NOMO-1 treated with DMSO at 0.1 percent for 48 hours (cell line): ENCODE measurements around the gene TCP11X2.
"Not testable (repeated sequence)": the region's sequence is repeated elsewhere in the genome, so short reads cannot be mapped to it uniquely, and the experiment has no call there.

Experiments
- DNase-seq: peaks from one replicate; lab custom pipeline; 2025; ENCODE audit not compliant: unreplicated experiment; lab: John Stamatoyannopoulos, UW

TCP11X2 gene

GRCh38 chrX:102471762-102472220 is at the start of gene TCP11X2:
TSS of gene TCP11X2 (minus strand) at chrX:102471812.
- not testable (repeated sequence) for DNase-seq

- DNase-seq = no peak
These were observed 45.7 kb upstream of the TCP11X2 start for GRCh38 chrX:102517326-102517725.

DNA sequence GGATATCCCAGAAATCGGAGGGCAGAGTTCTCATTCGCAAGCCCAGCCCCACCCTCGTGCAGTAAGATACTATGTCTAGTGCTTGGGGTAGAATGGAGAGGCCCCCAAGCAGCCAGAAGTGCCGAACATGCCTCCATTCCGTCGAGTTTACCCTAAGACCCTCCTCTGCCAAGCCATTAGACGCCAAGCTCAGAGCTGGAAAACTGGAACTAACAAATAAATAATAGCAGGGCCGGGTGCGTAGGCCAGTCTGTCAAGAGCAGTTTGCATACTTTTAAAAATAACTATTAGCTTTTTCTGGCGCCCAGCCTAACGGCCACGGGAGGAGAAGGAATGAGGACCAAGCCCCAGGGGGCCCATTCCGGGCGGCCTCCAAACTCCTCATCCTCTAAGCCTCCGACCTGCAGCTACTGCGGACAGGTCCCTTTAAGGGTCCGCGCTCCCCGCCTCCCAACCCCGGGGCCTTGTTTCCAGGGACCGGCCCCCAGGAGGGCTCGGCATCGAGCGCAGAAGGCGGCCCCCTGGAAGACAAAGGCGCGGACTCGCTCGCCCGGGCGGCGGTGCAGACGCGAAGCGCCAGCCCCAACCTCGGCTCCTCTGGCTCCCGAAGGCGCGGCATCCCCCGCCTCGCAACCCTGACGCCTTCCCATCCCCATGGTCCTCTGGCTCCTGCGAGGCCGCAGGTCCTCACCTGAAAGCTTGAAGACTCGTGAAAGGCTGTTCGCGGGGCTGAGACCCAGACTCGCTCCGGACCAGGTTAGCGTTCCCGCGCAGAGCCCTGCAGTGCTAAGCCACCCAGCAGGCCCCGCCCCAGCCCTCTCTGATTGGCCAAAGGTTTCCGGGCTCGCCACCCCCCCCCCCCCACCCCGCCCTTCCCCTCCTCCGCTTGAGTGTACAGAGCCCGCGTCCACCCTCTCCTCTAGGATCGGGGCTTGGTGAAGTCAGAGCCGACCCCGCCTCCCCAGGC is 44.6 kb upstream of the TCP11X2 start, which contains the start of gene TMSB15A:
Gene TMSB15A (minus strand): TSS at position 765 of the 967 bp plus-strand sequence.
- DNase-seq = no peak

GRCh38 chrX:102514536-102514935 is 42.9 kb upstream of the TCP11X2 start:
- DNase-seq = no peak

- DNase-seq = no peak
These were observed 27.1 kb upstream of the TCP11X2 start for GRCh38 chrX:102498732-102499131.

- no peak for DNase-seq
These were observed 20.2 kb upstream of the TCP11X2 start for GRCh38 chrX:102491766-102492165.

GRCh38 chrX:102478765-102479164 is 7.2 kb upstream of the TCP11X2 start:
- not testable (repeated sequence) for DNase-seq

DNA sequence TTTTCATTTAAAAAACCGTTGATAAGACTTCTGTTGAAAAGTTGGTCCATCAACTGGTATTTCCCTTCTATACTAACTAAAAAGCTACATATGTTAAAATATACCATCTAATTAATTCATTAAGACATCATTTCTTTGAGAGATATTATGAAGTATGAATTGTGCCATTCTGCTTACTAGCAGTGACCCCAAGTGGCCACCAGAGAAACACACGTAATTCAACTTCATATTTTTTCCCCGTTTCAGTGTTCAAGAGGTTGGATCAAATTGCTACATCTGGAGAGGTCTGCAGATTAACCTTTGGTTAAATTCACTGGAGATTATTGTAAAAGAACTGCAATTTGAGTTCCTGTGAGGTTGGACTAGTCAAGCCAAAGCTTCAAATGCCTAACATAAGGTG is 1.4 kb downstream of the TCP11X2 start:
- DNase-seq = not testable (repeated sequence)

- DNase-seq = not testable (repeated sequence)
These were observed 13.0 kb downstream of the TCP11X2 start for GRCh38 chrX:102458615-102459014.

GRCh38 chrX:102439908-102440307 is 31.7 kb downstream of the TCP11X2 start, which contains the start of gene NXF2B:
TSS of gene NXF2B (minus strand) at chrX:102440008. CDS start at chrX:102380036, 59,972 bp downstream.
- not testable (repeated sequence) for DNase-seq

DNA sequence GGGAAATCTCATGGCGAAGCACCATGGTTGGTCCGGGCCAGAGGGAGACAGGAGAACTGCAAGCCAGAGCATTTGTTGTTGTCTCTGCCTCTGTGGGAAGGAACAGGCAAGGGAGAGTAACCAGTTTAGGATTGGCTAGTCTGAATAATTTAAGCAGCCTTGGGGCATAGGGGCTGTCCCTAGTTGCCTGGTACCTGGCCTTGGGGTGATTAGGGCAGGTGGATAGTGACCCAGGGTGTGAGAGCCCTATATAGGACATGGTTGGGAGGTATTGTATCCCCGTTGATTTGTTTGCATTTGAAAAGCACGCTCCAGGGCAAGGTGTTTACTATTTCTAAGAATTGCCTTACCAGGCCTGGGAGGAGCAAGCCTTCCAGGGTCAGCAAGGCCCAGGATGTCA is 57.1 kb downstream of the TCP11X2 start:
- not testable (repeated sequence) for DNase-seq
